ENCODE results near the gene C12orf60.

GRCh38 chr12:14770496-14771461 lies 32.7 kb upstream of the C12orf60 start:
- TF ChIP-seq EZH2 (IDR thresholded peaks at IDR 0.05; ENCODE audit: insufficient read depth, low read length) (no peak), CTCF (IDR thresholded peaks at IDR 0.05; ENCODE audit: insufficient read depth, low read depth, low read length) (no peak)

All from astrocyte (in vitro differentiated cells and primary cell).